T-helper 2 cell treated with Interferon-gamma antibody and Interleukin-4, amounts not matched to agents 100 ng/mL and 5 ng/mL, for 36 hours (primary cell): ENCODE data around the gene CNDP2. TPM values are rescaled to one million over a fixed set of nuclear protein-coding genes. Genes with fewer than 3 reads are reported as not detected.
"Not testable (repeated sequence)": the region's sequence is repeated elsewhere in the genome, so short reads cannot be mapped to it uniquely, and the experiment has no call there.

ENCODE experiments used
- intact Hi-C: fragments of 100-400 bp; cut with micrococcal nuclease; formaldehyde crosslinking; loops from one replicate; pipeline ENCODE4 v1.15.1; 2023
- total RNA-seq: library from RNA; stranded (reverse); gene quantifications from 2 replicates; pipeline ENCODE4 v1.2.3, GENCODE V29; 2022

Gene CNDP2
- total RNA-seq, 1 donor from 2014 or later: 151 TPM

DNA sequence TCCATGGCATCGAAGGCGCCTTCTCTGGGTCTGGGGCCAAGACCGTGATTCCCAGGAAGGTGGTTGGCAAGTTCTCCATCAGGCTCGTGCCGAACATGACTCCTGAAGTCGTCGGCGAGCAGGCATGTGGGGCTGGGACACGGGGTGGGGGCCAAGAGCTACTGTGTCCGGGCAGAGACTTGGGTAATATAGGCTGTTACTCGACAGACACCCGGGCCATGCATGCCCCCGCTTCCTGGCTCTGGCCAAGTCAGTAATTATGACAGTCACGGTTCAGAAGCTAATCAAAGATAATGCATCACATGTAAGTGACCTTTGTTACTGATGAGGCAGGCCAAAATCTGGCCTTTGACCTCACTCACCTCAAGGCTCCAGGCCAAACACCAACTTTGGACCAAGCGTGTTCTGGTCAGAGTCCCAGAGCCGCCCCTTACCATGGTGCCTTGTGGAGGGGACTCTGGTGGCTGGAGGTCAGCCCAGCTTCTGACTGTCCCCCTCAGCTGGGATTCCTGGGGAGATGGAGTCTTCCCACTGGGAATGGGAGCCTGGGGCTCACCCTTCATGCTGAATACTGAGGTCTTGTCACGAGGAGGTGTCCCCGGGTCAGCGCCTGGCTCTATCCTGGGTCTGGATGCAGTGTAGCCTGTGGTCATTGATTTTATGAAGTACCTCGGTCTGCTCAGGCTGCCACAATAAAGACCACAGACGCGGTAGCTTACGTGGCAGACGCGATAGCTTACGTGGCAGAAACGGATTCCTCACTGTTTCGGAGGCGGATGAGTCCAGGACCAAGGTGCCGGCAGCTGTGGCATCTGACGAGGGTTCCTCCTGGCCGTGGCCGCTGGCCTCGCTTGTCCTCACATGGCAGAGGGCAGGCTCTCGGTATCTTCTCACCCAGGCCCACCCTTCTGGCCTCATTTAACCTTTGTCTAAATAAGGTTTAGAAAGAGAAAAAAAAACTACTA, 20.4 kb downstream of the CNDP2 start:
- intact Hi-C loops: no loop called here

DNA sequence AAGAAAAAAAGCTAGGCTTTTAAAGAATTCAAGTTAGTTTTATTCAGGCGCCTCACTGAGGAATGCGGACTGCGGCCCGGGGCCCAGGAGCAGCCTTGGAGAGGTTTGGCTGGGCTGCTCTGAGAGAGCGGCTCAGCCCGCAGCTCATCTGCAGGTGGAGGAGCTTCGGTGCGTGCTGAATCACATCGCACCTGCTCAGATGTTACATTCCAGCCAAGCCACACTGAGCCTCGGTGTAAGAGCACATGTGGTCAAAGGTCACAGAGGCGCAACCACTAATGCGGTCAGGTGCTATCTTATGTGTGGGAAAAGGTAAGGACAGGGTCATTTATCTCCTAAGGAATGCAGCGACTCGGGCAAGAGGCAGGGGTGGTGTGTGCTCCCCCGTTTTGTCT, 21.1 kb downstream of the CNDP2 start:
- intact Hi-C loops: no loop called here

DNA sequence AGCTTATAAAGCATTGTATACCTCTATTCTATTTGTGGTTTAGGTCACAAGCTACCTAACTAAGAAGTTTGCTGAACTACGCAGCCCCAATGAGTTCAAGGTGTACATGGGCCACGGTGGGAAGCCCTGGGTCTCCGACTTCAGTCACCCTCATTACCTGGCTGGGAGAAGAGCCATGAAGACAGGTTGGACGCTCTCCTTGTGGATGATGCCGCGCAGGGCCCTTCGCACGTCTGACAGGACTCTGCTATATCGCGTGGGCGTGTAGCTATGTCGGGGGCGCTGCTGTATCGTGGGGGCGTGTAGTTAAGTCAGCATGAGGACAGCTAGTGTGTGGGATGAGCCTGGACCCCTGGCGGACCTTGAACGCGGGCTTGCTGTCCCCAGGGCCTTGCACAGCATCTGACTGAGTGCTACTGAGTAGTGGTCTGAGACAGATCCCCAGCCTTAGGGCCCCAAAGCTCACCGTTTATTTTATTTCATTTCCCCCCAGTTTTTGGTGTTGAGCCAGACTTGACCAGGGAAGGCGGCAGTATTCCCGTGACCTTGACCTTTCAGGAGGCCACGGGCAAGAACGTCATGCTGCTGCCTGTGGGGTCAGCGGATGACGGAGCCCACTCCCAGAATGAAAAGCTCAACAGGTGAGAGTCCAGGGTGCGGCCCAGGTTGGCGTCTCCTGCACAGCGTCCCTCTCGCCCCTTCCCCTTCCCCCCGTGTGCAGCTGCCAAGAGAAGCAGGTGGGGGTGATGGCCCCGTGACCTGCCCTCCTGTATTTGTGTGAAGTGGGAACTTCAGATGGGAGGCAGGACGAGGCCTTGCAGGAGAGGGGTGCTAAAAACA, 22.5 kb downstream of the CNDP2 start:
- intact Hi-C loops: no loop called here

DNA sequence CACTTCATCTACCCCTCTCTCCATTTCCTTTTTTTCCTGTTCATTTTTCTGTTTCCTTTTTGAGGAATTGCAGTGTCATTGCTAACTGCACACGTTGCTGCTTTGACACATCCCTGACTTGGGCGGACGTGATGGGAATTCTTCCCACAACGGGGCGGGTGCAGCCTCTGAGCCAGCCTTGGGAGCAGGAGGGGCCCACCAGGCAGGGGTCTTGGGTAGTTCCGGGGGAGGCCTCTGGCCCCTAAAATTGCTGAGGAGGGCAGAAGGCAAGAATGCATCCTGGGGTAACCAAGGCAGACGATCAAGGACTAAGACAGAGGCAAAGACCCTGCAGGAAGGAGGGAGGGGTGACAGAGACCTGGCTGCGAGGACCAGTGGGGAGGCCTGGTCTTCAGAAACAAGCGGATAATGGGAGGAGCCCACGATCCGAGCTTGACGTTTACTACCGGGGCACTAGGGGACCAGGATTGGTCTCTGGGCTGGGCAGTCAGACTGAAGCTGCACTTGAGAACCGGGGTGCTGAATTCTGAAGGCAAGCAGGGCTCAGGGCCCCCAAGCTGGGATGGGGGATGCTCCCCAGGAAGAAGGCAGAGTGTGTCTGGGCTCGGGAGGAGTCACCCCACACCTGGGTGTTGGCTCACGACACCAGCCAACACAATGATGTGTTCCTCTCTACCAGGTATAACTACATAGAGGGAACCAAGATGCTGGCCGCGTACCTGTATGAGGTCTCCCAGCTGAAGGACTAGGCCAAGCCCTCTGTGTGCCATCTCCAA, 23.3 kb downstream of the CNDP2 start:
- intact Hi-C loops: no loop called here

DNA sequence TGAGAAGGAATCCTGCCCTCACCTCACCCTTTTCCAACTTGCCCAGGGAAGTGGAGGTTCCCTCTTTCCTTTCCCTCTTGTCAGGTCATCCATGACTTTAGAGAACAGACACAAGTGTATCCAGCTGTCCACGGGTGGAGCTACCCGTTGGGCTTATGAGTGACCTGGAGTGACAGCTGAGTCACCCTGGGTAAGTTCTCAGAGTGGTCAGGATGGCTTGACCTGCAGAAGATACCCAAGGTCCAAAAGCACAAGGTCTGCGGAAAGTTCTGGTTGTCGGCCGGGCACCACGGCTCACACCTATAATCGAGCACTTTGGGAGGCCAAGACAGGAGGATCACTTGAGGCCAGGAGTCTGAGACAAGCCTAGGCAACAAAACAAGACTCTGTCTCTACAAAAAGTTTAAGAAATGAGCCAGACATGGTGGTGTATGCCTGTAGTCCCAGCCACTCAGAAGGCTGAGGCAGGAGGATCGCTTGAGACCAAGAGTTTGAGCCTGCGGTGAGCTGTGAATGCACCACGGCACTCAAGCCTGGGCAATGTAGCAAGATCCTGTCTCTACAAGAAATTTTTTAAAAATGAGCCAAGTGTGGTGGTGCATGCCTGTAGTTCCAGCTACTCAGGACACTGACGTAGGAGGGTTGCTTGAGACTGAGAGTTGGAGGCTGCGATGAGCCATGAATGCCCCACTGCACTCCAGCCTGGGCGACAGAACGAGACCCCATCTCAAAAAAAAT, 24.1 kb downstream of the CNDP2 start:
- intact Hi-C loops: no loop called here

DNA sequence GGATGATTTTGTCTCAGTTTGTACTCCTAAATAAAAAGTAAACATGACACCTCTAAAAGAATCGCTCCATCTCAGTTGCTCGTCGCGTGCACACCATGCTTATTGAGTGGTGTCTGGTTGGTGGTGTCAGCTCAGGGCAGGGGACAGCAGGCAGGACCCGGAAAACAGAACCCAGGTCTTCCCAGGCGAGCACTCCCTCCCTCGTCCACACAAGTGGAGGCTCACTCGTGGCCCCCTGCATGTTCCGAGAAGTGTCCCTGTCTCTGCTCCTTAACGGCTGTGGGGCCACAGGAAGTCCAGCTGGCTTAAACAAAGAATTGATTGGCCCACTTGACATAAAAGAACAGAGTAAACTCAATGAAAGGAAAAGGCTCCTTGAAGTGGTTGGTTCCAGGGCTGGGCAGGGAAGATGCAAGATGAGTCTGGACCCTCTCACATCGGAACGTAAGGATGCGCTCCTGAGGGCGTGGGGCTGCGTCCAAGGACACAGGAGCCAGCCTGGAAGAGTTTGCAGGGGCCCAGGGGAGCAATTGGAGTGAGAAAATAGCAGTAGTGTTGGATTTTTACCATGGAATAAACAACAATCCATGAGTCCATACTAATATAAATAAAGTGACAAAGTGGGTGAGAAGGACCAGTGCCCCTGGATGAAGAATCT, 25.0 kb downstream of the CNDP2 start:
- intact Hi-C loops: no loop called here

DNA sequence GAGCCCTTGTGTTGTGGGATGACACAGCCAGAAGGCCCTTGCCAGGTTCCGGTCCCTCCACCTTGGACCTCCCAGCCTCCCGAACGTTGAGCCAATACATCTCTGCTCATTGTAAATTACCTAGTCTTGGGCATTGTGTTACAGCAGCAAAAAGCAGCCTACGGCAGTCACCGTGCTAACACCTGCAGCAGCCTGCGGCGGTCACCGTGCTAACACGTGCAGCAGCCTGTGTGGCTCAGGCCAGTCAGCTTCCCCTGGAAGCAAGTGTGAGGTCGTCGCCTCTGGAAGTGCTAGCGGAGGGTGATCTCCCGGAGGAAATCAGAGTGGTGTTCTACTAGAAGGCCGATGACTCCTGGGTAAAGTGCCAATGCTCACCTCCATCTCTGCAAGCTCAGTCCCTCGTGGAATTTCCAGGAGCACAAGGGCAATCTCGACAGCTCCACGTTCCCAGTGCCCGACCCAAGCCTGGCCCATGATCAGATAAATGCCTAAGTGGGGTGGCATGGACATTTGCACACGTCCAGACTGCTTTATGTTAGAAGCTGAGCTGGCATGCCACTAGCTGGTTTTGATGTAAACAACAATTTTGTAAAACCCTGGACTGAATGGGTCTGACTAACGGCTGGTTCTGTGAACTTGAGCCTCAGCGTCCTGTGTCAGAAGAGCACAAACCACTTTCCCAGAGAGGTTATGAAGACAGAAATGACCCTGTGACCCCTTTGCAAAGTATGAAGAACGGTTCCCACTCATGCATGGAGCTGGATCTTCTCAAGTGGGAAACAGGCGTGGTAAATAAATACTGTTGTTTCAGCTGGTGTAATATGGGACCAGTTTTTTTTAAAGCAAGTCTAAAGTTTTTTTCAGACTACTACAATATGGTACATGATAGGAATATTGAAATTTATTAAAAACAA, 26.7 kb downstream of the CNDP2 start:
- intact Hi-C loops: no loop called here

DNA sequence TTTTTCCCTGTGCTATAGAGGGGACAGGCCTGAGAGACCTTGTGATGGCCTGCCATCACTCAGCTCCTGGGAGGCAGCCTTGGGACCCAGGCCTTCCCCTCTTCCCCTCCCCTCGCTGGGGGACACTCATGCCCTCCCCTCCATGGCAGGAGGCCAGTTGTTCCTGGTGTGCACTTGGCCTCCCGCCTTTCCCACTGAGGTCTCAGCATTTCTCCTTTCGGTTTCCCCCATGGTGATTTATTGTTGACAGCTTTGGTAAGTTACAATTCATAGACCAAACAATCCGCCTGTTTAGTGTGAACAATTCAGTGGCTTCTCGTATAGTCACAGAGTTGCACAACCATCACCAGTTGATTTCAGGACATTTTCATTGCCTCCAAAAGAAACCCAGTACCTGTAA, 27.9 kb downstream of the CNDP2 start:
- intact Hi-C loops: no loop called here

DNA sequence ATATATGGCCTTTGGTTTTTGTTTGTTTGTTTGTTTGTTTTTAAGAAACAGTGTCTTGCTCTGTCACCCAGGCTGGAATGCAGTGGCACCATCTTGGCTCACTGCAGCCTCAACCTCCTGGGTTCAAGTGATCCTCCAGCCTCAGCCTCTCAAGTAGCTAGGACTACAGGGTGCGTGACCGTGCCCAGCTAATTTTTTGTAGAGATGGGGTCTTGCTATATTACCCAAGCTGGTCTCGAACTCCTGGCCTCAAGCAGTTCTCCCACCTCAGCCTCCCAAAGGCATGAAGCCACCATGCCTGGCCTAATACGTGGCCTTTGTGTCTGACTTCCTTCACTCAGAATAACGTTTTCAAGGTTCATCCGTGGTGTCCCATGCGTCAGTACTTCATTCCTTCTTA, 28.8 kb downstream of the CNDP2 start:
- intact Hi-C loops: not testable (repeated sequence)

DNA sequence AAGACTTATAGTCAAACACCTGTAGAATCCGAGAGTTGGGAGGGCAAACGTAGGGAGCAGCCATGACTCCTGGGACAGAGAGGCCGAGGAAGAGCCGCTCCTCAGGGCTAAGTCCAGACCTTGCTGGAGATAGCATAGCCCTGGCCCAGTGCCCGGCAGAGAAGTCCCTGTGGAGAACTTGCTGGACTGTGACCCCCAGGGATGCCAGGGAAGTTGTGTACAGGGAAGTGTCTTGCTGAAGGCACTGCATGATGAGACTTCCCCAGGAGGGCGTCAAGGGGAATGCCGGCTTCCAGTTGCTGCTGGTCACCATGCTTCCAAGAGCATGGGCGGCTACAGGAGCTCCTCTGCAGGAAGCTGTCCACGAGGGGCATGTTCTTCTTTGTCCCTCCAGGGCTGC, 29.6 kb downstream of the CNDP2 start:
- intact Hi-C loops: no loop called here

DNA sequence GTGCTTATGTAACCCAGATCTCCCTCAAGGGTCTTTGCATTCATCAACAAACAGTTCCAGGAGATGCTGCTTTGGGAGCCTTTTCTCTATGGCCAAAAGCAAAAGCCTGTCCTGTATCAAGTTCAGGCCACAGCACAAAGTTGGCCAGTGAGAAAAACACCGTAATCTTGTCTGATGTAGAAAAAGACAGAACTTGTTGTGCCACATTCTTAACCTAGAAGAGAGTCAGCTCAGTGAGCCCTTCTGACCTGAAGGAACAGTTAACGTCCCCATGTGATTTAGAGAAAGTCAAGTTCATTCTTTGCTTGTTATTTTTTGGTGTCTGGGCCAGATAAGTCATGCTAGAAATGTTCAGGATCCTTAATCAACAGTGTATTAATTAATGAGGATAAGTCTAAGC, 30.3 kb downstream of the CNDP2 start:
- intact Hi-C loops: no loop called here

DNA sequence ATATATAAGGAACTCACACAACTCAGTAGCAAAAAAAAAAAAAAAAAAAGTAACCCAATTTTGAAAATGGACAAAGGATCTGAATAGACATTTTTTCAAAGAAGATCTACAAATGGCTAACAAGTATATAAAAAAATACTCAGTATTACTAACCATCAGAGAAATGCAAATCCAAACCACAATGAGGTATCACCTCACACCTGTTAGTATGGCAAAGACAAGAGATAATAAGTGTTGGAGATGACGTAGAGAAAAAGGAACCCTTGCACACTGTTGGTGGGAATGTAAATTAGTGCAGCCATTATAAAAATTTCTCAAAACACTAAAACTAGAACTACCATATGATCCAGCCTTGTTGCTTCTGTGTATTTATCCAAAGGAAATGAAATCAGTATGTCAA, 32.3 kb downstream of the CNDP2 start:
- intact Hi-C loops: no loop called here

DNA sequence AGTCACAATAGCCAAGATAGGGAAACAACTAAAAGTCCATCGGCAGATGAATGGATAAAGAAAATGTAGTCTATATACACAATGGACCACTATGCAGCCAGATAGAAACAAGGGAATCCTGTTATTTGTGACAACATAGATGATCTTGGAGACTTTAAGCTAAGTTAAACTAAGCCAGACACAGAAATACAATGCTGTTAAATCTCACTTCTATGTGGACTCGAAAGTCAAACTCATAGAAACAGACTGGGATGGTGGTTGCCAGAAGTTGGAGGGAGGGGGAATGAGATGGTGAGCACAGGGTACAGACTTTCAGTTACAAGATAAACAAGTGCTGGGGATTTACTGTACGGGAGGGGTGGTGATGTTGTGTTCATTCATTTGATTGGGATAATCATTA, 32.8 kb downstream of the CNDP2 start:
- intact Hi-C loops: no loop called here

DNA sequence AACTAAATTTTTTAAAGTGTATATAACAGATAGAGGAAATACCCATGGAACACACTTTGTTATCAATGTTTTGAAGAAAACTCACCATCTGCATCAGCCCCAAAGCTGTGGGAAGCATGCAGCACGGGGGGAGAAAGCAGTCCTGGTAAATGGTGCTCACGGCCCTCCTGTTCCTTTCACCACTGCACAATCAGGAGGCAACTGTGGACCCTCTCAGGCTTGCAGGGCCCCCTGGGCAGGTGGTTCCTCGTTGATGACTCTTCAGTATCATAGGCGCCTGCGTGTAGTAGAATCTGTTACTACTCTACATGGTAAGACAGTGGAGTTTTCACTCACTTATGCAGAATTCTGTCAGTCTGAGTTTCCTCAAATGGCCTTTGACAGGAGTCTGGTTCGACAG, 33.2 kb downstream of the CNDP2 start:
- intact Hi-C loops: no loop called here

DNA sequence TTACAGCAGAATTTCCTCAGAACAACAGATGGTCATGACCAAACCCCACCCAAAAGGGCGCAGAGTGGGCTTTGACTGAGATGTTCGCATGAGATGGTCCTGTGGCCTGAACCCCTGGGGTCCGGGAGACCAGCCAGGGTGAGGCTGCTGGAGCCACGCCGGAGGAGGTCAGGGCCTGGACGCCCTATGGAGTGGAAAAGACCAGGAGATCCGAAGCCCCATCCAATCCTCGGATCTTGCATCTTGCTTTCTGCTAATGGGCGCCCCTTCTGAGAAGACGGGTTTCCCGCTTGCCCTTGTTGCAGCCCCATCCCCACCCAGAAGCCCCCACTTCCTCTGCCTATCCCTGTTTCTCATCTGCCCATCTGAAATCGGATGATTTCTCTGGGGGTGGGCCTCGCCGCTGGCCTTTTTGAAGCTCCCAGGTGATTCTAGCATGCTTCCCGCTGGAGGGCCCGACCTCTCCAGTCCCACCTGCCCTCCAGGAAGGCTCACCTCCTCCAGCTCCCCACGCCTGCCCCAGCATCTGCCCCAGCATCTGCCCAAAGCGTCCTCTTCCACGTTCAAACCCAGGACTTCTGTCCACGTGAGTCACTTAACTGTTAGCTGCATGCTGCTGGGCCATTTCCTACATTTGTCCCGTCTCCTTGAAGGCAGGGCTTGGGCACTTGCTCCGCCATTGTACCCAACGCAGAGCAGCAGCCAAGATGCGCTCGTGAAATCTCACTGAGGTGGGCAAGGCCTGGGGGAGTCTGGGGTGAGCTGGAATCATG, 33.8 kb downstream of the CNDP2 start:
- intact Hi-C loops: no loop called here

DNA sequence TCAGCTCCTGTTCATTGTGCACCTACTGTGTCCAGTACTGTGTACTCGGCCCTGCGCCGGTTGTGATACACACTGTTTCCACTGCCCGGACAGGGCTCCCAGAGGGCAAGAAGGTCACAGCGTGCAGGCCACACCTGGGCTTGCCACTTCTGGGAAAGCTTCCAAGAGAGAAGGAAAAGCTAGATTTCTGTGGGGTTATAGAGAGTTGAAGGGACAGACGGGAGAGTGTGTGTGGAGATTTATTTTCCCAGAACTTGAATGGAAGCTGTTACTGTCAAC, 34.4 kb downstream of the CNDP2 start:
- intact Hi-C loops: no loop called here

DNA sequence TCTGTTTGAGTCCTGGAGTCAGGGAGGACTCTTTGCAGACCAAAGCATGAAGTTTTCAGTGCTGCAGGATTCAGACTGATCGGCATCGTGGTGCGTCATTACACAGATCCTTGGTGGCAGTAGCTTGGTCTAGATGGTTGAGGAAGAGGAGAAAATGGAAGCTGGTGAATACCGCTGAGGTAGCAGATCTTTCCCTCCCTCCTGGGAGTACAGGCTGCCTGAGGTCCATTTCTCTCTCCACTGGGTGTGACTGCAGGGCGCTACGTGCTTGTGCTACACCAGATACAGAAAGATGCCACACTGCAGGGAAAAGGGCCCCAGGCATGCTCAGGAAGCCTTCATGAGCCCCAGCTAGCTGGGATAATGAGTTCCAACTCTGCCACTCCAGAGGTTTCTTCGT, 34.9 kb downstream of the CNDP2 start:
- intact Hi-C loops: no loop called here

DNA sequence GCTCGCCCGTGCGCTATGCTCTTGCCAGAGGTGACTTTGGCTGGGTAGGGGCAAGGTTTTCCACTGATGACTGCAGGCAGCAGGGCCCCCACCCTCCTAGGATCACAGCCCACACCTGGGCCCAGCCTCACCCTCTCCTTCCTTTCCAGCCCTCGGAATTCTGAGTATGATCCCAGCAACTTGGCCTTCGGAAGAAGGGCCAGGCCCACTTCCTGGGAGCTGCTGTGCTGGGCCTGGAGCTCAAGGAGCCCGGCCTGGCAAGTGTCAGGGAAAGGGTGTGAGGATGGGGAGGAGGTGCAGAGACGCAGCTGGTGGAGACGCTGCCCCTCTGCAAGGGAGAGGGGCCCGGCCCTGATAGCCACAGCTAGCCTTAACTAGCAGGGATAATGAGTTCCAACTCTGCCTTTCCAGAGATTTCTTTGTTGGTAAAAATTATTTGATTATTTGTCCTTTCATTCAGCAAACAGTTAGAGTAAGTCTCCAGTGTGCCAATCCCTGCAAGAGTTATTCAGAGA, 36.4 kb downstream of the CNDP2 start:
- intact Hi-C loops: no loop called here

DNA sequence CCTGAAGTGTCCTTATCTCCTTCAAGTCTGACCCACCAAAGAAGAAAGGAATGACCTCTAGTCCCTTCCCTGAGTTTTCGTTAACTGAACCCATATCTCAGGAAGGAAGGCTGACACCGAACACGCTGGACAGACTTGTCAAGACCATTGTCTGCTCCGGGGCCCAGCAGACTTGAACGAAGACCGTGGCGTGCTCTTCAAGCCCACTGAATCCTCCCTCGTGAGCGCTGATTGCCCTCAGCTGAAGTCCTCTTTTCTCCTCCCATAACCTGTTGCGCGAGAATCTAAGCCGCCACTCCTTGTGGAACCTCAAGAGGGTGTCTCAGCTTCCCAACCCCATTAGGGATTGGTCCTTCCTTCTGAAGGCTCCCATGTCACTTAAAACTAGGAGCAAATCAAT, 37.5 kb downstream of the CNDP2 start:
- intact Hi-C loops: no loop called here
